HG03378 (cell line): ENCODE measurements around the gene LRMDA.

ENCODE experiments used
- ATAC-seq: cut with Tn5 transposase; IDR thresholded peaks from one replicate; pipeline ENCODE4 v1.9.1; 2021; ENCODE audit warnings: mild to moderate bottlenecking, moderate library complexity; ENCODE audit not compliant: unreplicated experiment

LRMDA gene

DNA sequence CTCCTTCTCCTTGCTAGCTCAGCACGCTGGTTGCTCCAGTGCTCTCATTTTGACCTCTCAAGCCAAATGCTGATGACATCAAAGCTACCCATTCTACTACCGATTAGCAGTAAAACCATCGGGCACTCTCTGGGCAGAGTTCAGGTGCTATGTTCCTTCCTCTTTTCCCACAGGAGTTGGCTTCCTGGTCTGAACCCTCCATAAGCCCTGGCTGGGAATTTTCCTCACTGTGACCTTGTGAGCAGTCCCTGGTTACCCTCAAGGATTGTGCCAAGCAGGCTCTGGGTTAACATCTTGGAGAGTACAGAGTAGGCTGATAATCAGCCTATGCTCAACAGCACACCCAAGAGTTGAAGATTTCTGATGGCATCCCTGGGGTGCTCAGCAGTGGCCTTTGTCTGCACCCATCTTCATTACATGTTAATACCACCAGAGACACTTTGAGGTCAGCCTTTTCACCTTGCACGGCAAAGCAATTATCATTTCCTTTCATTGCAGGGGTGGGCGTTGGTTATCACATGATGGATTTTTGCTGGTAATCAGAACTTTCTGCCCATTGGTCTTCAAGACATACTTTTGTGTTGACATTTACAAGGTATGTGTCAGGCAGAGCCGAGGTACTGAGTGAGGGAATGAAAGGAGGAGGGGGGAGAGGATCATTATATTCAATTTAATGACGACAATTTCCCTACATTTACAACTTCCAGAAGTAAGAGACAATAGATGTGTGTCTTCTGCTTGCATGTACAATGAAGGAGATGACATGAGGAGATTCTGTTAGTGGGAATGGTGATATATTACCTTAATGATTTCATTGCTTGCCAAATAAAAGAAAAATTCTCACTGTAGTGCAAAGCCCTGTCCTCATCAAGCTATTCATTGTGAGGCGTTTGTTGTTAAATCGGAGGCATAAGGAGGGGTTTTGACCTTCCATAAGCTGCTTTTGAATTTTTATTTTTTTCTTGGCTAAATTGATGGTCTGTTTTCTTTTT, 452.0 kb downstream of the LRMDA start:
- ATAC-seq: no peak

DNA sequence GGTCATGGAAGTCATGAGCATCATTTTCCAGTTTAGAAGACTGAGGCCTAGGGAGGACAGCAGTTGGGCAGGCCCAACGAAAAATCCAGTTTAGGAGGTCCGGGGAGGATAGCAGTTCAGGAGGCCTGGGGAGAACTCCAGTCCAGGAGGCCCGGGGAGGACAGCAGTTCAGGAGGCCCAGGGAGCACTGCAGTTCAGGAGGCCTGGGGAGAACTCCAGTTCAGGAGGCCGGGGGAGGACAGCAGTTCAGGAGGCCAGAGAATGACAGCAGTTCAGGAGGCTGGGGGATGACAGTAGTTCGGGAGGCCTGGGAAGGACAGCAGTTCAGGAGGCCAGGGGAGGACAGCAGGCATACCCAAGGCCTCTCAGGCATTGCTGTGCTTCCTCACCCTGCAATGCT, 453.4 kb downstream of the LRMDA start:
- no peak for ATAC-seq

DNA sequence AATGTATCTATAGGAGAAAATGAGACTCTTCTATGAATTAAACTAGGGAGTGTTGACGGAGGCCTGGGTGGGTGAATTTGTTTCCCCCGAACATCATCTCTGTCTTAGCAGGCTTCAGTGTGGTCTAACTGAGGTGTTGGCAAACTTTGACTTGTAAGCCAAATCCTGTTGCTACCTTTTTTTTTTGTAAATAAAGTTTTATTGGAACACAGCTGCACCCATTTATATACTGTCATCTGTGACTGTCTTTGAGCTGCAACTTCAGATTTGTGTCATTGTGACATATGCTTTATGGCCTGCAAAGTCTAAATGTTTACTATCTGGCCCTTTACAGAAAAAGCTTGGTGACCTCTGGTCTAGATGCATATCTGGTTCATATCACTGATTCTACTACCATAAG, 455.9 kb downstream of the LRMDA start:
- ATAC-seq: no peak

DNA sequence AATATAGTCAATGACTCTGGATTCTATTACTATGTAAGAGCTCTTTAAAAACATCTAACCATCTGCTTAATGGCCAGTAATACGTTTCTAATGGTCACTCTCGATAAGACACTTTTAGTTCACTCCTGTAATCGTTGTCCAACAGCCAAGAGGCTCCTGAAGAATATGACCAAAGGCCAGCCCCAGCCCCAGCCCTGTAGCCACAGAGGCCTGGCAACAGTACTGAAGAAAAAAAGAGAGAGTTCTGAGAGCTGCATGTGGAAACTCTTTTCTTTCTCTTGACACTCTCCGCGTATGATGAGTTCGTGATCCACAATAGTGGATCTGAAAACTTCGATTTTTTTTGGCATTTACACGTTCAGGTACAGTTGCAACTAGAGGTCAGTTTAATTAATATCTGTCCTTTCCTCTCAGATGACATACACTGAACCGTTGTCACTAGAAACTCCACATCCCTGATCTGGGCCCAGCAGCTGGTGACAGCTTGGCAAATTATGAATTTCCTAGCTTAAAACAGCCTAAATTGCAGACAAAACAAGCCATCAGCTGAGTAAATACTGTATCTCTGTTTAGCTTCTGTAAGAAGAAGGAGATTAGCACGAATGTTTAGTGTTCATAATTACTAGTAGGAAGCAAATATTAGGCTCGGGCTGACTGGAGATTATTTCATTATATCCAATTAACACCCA, 456.7 kb downstream of the LRMDA start:
- ATAC-seq: no peak

GRCh38 chr10:75889051-75889450, 457.6 kb downstream of the LRMDA start:
- no peak for ATAC-seq

- no peak for ATAC-seq
Observed at GRCh38 chr10:75894761-75895160, 463.3 kb downstream of the LRMDA start.

DNA sequence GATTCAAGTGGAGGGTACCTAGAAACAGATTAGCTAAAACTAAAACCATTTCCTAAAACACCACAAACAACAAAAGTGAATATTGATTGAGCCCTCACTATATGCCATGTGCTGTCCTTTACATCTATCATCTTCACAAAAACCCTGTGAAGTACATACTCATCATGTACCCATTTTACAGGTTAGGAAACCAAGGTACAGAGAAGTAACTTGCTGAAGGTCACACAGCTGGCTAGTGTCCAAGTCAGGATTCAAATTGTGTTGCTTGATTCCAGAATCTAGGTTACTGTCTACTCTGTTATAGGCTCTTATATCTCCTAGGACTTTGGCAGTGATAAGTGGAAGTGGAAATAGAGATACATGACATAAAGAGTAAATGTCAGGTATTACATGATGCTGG, 463.8 kb downstream of the LRMDA start:
- no peak for ATAC-seq

DNA sequence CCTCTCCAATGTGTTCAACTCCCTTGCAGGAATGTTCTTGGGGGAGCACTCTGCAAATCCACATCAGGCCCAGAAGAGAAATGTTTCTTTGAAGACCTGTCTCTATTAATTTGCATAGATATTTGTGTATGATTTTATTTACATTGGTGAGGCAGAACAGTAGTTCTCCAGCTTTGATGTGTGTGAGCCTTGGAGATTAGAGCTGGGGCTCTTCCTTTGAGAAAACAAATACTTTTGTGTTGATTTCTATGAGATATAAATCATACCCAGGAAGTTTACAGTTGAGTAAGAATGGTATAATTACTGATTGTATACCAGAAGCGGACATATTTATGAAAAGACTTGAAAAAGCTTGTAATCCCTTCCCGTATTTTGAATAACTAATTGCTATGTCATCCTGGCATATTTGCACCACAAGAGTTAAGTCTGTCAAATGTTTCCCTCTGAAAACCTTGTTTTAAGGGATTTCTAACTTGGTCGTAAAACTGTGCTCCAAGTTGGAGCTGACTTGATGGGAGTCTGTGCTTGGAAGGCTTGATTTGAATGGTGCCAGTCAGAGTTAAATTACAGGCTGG, 468.5 kb downstream of the LRMDA start:
- no peak for ATAC-seq

- no peak for ATAC-seq
Observed at GRCh38 chr10:75902816-75903215, 471.4 kb downstream of the LRMDA start.

DNA sequence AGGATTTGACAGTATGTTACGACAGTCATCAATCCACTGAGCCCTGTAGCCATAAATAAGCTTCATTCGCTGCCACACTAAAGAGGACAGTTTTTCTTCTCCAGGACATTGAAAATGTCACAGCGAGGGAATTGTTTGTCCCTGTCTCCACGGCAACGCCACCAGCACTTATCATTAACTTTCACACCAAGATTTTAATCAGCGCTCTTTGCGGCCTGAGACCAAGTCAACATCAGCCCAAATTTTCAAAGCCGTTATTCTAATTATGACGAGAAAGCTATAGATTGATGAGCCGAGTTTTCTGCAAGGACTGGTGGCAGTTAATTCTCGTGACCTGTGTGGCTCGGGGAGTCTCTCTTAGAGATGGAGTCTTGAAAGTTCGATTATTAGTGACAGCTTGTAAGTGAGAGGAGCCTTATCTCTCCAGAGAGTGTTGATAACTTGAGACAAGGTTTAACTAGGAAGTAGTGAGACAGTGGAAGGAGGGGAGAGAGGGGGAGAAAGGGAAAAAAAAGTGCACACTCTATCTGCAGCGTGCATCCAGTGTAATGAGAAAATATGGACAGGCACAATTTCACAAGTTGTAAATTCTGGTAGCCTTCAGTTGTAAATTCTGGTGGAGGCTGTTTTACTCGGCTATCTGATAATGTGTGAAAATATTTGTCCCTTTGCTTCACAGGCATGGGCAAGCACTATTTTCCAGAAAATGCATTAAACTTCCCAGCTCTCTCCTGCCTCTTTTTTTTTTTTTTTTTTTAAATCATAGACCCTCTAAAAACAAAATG, 473.3 kb downstream of the LRMDA start:
- no peak for ATAC-seq

GRCh38 chr10:75905490-75905889, 474.1 kb downstream of the LRMDA start:
- ATAC-seq: no peak

DNA sequence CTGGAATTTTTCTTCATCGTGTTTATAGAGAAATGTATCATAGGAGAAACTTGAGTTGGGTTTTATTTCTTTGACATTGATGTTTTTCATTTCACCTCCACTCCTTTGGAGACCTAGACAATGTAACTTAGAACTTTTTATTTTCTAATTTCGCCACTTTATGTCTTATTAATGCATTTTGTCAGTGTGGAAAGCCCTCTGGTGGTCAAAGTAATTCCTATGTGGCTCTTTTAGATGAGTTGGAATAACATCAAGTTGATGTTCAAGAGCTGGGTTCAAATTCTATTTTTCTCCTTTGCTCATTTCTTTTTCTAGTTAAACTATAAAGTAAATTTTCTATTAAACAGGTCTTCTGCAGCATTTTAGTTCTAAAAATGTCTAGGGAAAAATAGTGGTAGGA, 478.6 kb downstream of the LRMDA start:
- ATAC-seq: no peak

DNA sequence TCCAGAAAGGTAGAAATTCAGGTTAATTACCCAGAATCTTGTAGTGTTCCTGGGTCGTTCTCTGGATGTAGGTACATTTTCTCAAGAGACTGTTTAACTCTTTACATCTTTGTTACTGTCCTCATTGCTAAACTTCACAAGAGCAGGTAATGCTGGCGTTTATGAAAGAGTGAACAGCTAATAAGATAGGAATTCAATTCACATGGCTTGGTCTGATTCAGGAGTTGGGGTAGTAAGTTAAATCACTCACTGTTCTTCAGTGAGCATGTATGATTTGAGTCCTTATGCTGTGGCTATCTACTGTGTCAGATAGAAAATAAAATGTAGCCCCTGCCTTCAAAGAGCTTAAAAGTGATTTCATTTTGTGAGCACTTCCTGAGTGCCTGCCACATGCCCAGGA, 480.0 kb downstream of the LRMDA start:
- no peak for ATAC-seq

DNA sequence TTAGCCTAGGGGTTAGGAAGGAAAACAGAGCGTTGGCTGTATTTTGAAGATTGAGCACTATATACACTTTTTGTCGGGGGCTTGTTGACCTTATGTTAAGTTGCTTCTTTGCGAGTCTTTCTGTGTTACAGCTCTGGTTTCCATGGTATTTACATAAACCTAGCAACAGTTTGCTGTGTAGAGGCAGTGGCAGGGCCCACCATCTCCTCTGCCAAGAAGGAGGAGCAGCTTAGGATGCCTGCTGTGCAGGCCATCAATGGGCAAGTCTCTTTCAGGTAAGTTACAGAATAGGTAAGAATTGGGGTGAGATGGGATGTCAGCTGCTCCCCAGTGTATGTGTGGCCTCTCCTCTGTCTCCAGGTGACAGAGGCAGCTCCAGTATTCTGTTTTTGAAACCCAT, 485.5 kb downstream of the LRMDA start:
- no peak for ATAC-seq

DNA sequence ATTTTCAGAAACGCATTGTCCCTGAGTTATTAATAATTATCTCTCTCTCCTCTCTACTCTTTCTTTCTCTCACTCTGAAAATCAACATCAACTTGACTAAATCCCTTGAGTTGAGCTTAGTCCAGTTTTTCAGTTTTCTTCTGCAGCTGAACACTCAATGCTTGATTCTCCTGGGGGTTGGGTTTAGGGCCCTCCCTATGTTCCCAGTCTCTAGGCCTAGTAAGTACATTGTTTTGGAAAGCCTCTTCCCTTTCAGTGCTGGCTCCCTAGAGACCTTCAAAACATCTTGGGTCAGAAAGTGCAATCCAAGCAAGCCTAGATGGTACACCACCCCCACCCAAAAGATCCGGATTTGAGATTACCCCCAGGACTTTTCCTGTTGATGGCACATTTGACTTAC, 488.5 kb downstream of the LRMDA start:
- ATAC-seq: no peak

GRCh38 chr10:75922435-75922834, 491.0 kb downstream of the LRMDA start:
- no peak for ATAC-seq

DNA sequence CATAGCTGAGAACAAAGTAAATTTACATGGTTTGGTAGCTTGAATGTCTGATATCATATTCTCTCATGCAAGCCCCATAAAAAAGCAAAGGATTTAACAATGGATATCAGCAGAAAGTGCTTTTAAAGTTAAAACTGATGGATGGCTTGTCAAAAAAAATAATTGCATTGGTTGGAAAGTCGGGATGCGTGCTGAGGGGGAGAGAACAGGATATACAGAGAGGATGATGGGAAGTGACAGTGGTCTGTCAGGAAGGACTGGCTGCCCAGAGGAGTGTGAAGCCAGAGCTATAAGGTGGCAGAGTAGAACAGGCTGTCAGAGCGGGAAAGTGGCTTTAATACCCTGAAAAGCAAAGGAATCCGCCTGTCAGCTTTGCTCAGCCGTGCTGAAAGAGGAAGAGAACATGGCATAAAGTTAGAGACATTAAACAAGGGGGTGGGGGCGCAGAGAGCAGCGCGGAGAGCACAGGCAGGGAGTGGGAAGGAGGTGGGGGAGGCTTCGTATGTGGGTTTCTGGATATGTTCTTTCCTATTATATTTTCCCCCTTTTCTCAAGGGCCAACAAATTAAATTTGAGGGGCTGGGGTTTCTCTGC, 493.0 kb downstream of the LRMDA start:
- ATAC-seq: no peak

GRCh38 chr10:75925999-75926398, 494.6 kb downstream of the LRMDA start:
- no peak for ATAC-seq

- ATAC-seq: no peak
Observed at GRCh38 chr10:75926763-75927162, 495.3 kb downstream of the LRMDA start.

- no peak for ATAC-seq
Observed at GRCh38 chr10:75928231-75928630, 496.8 kb downstream of the LRMDA start.
